Measurements from ENCODE around the gene PTPRE. TPM values are rescaled to one million over a fixed set of nuclear protein-coding genes. Genes with fewer than 3 reads are reported as not detected.

The PTPRE gene
- total RNA-seq, 3 donors from 2014 or later = 11.8 to 42.9 (median 25.6) TPM

DNA sequence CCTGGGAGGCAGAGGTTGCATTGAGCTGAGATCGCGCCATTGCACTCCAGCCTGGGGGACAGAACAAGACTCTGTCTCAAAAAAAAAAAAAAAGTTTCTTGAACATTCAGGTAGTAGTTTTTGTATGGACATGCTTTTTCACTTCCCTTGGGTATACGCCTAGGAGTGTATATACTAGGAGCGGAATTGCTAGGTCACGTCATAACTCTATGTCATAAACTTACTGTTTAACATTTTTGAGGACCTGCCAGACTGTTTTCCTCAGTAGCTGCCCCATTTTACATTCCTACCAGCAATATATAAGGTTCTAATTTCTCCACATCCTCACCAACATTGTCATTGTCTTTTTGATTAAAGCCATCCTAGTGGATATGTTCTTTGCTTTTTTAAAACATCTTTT lies 167.7 kb downstream of the PTPRE start:
- DNase-seq (ENCODE audit: low spot score in 2 of 2) = no peak
- no peak for TF ChIP-seq POLR2A (IDR thresholded peaks at IDR 0.05)
- TF ChIP-seq, protein P1, sequence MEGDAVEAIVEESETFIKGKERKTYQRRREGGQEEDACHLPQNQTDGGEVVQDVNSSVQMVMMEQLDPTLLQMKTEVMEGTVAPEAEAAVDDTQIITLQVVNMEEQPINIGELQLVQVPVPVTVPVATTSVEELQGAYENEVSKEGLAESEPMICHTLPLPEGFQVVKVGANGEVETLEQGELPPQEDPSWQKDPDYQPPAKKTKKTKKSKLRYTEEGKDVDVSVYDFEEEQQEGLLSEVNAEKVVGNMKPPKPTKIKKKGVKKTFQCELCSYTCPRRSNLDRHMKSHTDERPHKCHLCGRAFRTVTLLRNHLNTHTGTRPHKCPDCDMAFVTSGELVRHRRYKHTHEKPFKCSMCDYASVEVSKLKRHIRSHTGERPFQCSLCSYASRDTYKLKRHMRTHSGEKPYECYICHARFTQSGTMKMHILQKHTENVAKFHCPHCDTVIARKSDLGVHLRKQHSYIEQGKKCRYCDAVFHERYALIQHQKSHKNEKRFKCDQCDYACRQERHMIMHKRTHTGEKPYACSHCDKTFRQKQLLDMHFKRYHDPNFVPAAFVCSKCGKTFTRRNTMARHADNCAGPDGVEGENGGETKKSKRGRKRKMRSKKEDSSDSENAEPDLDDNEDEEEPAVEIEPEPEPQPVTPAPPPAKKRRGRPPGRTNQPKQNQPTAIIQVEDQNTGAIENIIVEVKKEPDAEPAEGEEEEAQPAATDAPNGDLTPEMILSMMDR (IDR thresholded peaks at IDR 0.05) = no peak
- TF ChIP-seq POLR2AphosphoS5 (IDR thresholded peaks at IDR 0.05) = no peak
- Histone ChIP-seq H3K9me3 (no peaks in the 10 kb centered on the region), H3K4me3 (no peak overlapping the region), H3K4me1 (no peaks in the 10 kb centered on the region), H3K27me3 (no peaks in the 10 kb centered on the region), H3K36me3 (peaks cover 5% of the 10 kb centered on the region), H3K27ac (no peak overlapping the region)
- intact Hi-C loops (cut with DNase I; ENCODE audit: low total_unique reads) = loop anchor here (5.0 kb wide), 1 partner anchor 1858 kb away; no protein-coding TSS in a partner anchor

DNA sequence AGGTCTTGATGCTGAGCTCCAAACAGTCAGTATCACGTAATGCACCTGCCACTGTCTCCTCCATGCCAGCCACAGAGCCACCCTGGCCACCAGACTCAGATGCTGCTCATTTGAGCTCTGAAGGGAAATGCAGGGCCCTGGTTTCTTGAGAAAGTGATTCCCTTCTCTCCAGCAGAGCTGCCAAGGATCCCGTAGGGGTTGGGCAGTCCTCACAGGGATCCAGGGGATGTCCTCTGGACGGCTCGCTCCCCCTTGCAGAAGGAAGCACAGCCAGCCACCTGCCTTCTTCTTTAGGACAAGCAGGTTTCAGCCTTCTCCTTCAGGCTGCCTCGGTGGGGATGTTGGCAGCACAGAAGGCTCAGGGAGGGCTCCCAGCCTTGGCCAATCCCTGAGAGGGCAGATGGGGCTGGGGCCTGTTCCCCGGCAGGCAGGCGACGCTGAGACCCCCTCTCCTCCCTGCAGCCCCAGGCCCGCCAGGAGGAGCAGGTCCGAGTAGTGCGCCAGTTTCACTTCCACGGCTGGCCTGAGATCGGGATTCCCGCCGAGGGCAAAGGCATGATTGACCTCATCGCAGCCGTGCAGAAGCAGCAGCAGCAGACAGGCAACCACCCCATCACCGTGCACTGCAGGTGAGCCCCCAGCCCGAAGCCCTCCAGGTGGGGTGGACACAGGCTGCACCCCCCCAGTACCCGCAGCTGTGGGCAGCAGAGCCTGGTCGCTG lies 170.4 kb downstream of the PTPRE start:
- Histone ChIP-seq H3K9me3 (no peaks in the 10 kb centered on the region), H3K36me3 (peaks cover 5% of the 10 kb centered on the region), H3K27ac (no peak overlapping the region), H3K27me3 (no peaks in the 10 kb centered on the region), H3K4me3 (no peak overlapping the region), H3K4me1 (no peaks in the 10 kb centered on the region)
- intact Hi-C loops (cut with DNase I; ENCODE audit: low total_unique reads) = no loop called here
- no peak for DNase-seq (ENCODE audit: low spot score in 2 of 2)
- TF ChIP-seq POLR2AphosphoS5 (IDR thresholded peaks at IDR 0.05) = no peak
- TF ChIP-seq, protein P1 (IDR thresholded peaks at IDR 0.05) = no peak

DNA sequence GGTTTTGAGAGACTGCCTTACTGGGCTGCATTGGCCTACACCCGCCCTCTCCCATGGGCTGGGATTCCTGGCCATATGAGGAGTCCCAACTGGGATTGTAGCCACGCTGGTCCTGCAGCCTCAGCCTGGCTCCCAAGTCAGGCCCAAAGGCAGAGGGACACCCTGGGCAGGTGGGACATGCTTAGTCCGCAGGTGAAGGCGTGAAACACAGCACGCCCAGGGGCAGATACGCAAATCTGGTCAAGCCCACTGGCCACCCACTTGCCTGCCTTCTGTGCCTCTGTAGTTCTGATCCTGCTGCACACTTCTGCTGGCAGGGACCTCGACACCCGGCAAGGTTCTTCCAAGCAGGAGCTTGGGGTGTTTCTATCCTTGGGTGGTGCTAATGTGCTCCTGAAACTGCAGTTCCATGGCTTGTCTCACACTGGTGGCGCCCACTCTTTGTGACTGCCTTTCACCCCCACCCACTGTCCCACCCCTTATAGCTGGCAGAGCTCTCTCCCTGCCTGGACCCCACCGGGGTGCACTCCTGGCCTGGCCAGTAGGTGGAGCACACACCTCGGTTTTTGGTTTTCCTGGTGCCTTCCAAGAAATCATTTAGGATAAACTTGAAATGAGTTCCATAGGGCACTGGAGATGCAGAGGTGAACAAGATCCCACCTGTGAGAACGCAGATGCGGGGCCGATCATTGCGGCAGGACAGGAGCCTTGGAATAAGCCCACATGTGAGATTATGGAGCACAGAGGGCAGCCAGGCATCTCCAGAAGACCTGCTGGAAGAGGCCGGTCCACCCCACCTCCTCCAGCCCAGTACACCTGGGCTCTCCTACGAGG lies 171.4 kb downstream of the PTPRE start:
- intact Hi-C loops (cut with DNase I; ENCODE audit: low total_unique reads) = loop anchor here (2.0 kb wide), 1 partner anchor 58 kb away; no protein-coding TSS in a partner anchor
- no peaks in the 10 kb centered on the region for H3K27me3 ChIP-seq
- no peaks in the 10 kb centered on the region for H3K9me3 ChIP-seq
- no peaks in the 10 kb centered on the region for H3K4me1 ChIP-seq
- no peaks in the 10 kb centered on the region for H3K36me3 ChIP-seq
- H3K27ac ChIP-seq = no peak overlapping the region
- TF ChIP-seq POLR2AphosphoS5 (IDR thresholded peaks at IDR 0.05) = no peak
- TF ChIP-seq, protein P1 (IDR thresholded peaks at IDR 0.05) = peak in 2 of 3 donors; percentile 32 to 52
- no peak overlapping the region for H3K4me3 ChIP-seq
- no peak for DNase-seq (ENCODE audit: low spot score in 2 of 2)

DNA sequence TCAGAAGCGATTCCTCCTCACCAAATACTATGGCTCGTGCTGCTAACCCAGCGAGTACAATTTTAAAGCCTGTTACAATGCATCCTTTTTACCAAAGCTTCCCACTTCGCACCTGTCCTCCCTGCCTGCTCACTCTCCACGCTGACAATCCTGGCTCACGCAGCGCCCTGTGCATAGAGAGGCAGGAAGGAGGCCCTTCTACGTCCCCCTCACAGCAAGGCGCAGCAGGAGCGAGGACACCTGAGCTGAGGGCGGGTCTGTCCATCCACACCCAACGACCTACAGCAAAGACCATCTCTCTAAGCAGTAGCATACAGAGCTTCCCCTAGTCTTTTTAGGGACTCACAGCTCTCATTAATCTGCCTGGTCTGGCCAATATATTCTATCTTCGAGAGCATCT lies 173.3 kb downstream of the PTPRE start:
- Histone ChIP-seq H3K9me3 (no peaks in the 10 kb centered on the region), H3K4me1 (no peaks in the 10 kb centered on the region), H3K27ac (no peak overlapping the region), H3K27me3 (no peaks in the 10 kb centered on the region), H3K36me3 (no peaks in the 10 kb centered on the region), H3K4me3 (no peak overlapping the region)
- TF ChIP-seq, protein P1 (IDR thresholded peaks at IDR 0.05) = no peak
- TF ChIP-seq POLR2AphosphoS5 (IDR thresholded peaks at IDR 0.05) = no peak
- no peak for TF ChIP-seq POLR2A (IDR thresholded peaks at IDR 0.05)
- intact Hi-C loops (cut with DNase I; ENCODE audit: low total_unique reads) = no loop called here
- no peak for DNase-seq (ENCODE audit: low spot score in 2 of 2)

DNA sequence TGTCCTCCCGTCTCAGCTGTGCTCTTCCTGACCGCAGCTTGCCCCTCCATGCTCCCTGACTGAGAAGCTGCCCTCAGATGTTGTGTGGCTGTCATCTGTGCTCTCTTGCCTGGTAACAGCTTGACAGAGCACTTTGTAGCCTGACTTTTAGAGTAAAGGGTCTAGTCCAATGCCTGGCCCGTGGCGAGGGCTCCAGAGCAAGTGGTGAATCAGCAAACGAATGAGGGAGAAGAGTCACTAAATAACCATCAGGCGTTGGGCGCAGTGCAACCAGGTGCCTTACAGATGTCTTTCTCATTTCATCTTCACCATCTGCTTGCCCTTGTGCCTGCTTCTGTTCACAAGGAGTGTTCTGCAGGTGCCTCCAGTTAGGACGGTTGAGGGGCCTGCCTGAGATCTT lies 173.7 kb downstream of the PTPRE start:
- H3K36me3 ChIP-seq = no peaks in the 10 kb centered on the region
- H3K27me3 ChIP-seq = no peaks in the 10 kb centered on the region
- no peak for DNase-seq (ENCODE audit: low spot score in 2 of 2)
- TF ChIP-seq POLR2AphosphoS5 (IDR thresholded peaks at IDR 0.05) (no peak), POLR2A (IDR thresholded peaks at IDR 0.05) (no peak)
- TF ChIP-seq, protein P1 (IDR thresholded peaks at IDR 0.05) = no peak
- no peaks in the 10 kb centered on the region for H3K4me1 ChIP-seq
- H3K9me3 ChIP-seq = no peaks in the 10 kb centered on the region
- H3K27ac ChIP-seq = no peak overlapping the region
- H3K4me3 ChIP-seq = no peak overlapping the region
- intact Hi-C loops (cut with DNase I; ENCODE audit: low total_unique reads) = no loop called here

Data from breast epithelium (tissue), 4 donors.